ENCODE results near the gene PCDH1.
"Not testable (repeated sequence)": the region's sequence is repeated elsewhere in the genome, so short reads cannot be mapped to it uniquely, and the experiment has no call there.

Gene PCDH1

GRCh38 chr5:141878186-141878710 lies at the start of gene PCDH1:
PCDH1 (minus strand) TSS chr5:141878410; CDS start chr5:141878262, 148 bp downstream.
- DNase-seq: no peak

- no peak for DNase-seq
These were observed 48.2 kb upstream of the PCDH1 start for GRCh38 chr5:141926434-141926833.

- DNase-seq: no peak
These were observed 45.5 kb upstream of the PCDH1 start, which contains the start of gene DELE1 for GRCh38 chr5:141923448-141924313. DELE1 (plus strand) TSS chr5:141923871; CDS start chr5:141923942, 71 bp downstream.

- DNase-seq: not testable (repeated sequence)
These were observed 44.7 kb upstream of the PCDH1 start for GRCh38 chr5:141922827-141923447.

- DNase-seq: no peak
These were observed 42.6 kb upstream of the PCDH1 start for GRCh38 chr5:141920771-141921170.

- DNase-seq: no peak
These were observed 41.3 kb upstream of the PCDH1 start for GRCh38 chr5:141919218-141920119.

- DNase-seq: no peak
These were observed 39.5 kb upstream of the PCDH1 start for GRCh38 chr5:141917760-141918159.

GRCh38 chr5:141916522-141916921 lies 38.3 kb upstream of the PCDH1 start:
- DNase-seq: no peak

- no peak for DNase-seq
These were observed 37.7 kb upstream of the PCDH1 start for GRCh38 chr5:141915881-141916336.

- no peak for DNase-seq
These were observed 36.6 kb upstream of the PCDH1 start for GRCh38 chr5:141914797-141915196.

- no peak for DNase-seq
These were observed 36.1 kb upstream of the PCDH1 start for GRCh38 chr5:141914199-141914743.

- no peak for DNase-seq
These were observed 35.5 kb upstream of the PCDH1 start for GRCh38 chr5:141913560-141914198.

- DNase-seq: no peak
These were observed 32.1 kb upstream of the PCDH1 start for GRCh38 chr5:141910271-141910673.

- DNase-seq: no peak
These were observed 31.0 kb upstream of the PCDH1 start for GRCh38 chr5:141909212-141909611.

GRCh38 chr5:141908796-141909195 lies 30.6 kb upstream of the PCDH1 start:
- no peak for DNase-seq

GRCh38 chr5:141906972-141907371 lies 28.8 kb upstream of the PCDH1 start:
- DNase-seq: no peak

GRCh38 chr5:141906517-141906916 lies 28.3 kb upstream of the PCDH1 start:
- no peak for DNase-seq

GRCh38 chr5:141904551-141904950 lies 26.3 kb upstream of the PCDH1 start:
- DNase-seq: no peak

- DNase-seq: no peak
These were observed 25.1 kb upstream of the PCDH1 start for GRCh38 chr5:141903261-141903660.

- DNase-seq: no peak
These were observed 24.0 kb upstream of the PCDH1 start for GRCh38 chr5:141902015-141902814.

- no peak for DNase-seq
These were observed 20.3 kb upstream of the PCDH1 start for GRCh38 chr5:141898448-141899049.

All from NCI-H2081 treated with DMSO at 0.1 percent for 48 hours (cell line).